ENCODE results near the gene FZD1.

The FZD1 gene

GRCh38 chr7:91240376-91240941, 23.8 kb upstream of the FZD1 start:
- Histone ChIP-seq H3K4me3 (ENCODE audit: low read length in 2 of 2) (no peak overlapping the region), H3K27ac (ENCODE audit: low read depth in 2 of 2, low read length in 2 of 2) (no peak overlapping the region), H3K27me3 (ENCODE audit: control insufficient read depth in 2 of 2, insufficient read depth in 2 of 2, low read length in 2 of 2) (no peaks in the 10 kb centered on the region), H3K9me3 (ENCODE audit: control insufficient read depth in 2 of 2, low read length in 2 of 2) (no peaks in the 10 kb centered on the region), H3K4me1 (ENCODE audit: control insufficient read depth in 2 of 2, insufficient read depth in 2 of 2, low read length in 2 of 2) (no peaks in the 10 kb centered on the region), H3K9ac (ENCODE audit: low read depth in 1 of 2, low read length in 2 of 2) (no peak overlapping the region), H3K36me3 (ENCODE audit: control insufficient read depth in 2 of 2, insufficient read depth in 2 of 2, low read length in 2 of 2) (no peaks in the 10 kb centered on the region)

- Histone ChIP-seq H3K4me3 (ENCODE audit: low read length in 2 of 2) (no peak overlapping the region), H3K27ac (ENCODE audit: low read depth in 2 of 2, low read length in 2 of 2) (no peak overlapping the region), H3K9me3 (ENCODE audit: control insufficient read depth in 2 of 2, low read length in 2 of 2) (no peaks in the 10 kb centered on the region), H3K9ac (ENCODE audit: low read depth in 1 of 2, low read length in 2 of 2) (no peak overlapping the region), H3K4me1 (ENCODE audit: control insufficient read depth in 2 of 2, insufficient read depth in 2 of 2, low read length in 2 of 2) (no peaks in the 10 kb centered on the region), H3K27me3 (ENCODE audit: control insufficient read depth in 2 of 2, insufficient read depth in 2 of 2, low read length in 2 of 2) (no peaks in the 10 kb centered on the region), H3K36me3 (ENCODE audit: control insufficient read depth in 2 of 2, insufficient read depth in 2 of 2, low read length in 2 of 2) (no peaks in the 10 kb centered on the region)
These were observed 22.0 kb upstream of the FZD1 start for GRCh38 chr7:91242097-91242844.

- H3K9me3 ChIP-seq (ENCODE audit: control insufficient read depth in 2 of 2, low read length in 2 of 2): no peaks in the 10 kb centered on the region
- no peak overlapping the region for H3K4me3 ChIP-seq (ENCODE audit: low read length in 2 of 2)
- no peaks in the 10 kb centered on the region for H3K27me3 ChIP-seq (ENCODE audit: control insufficient read depth in 2 of 2, insufficient read depth in 2 of 2, low read length in 2 of 2)
- H3K27ac ChIP-seq (ENCODE audit: low read depth in 2 of 2, low read length in 2 of 2): no peak overlapping the region
- H3K36me3 ChIP-seq (ENCODE audit: control insufficient read depth in 2 of 2, insufficient read depth in 2 of 2, low read length in 2 of 2): no peaks in the 10 kb centered on the region
- no peaks in the 10 kb centered on the region for H3K4me1 ChIP-seq (ENCODE audit: control insufficient read depth in 2 of 2, insufficient read depth in 2 of 2, low read length in 2 of 2)
- no peak overlapping the region for H3K9ac ChIP-seq (ENCODE audit: low read depth in 1 of 2, low read length in 2 of 2)
These were observed 20.5 kb upstream of the FZD1 start for GRCh38 chr7:91243591-91244301.

GRCh38 chr7:91247500-91247899, 16.7 kb upstream of the FZD1 start:
- Histone ChIP-seq H3K4me1 (ENCODE audit: control insufficient read depth in 2 of 2, insufficient read depth in 2 of 2, low read length in 2 of 2) (no peaks in the 10 kb centered on the region), H3K4me3 (ENCODE audit: low read length in 2 of 2) (no peak overlapping the region), H3K36me3 (ENCODE audit: control insufficient read depth in 2 of 2, insufficient read depth in 2 of 2, low read length in 2 of 2) (no peaks in the 10 kb centered on the region), H3K27me3 (ENCODE audit: control insufficient read depth in 2 of 2, insufficient read depth in 2 of 2, low read length in 2 of 2) (no peaks in the 10 kb centered on the region), H3K9me3 (ENCODE audit: control insufficient read depth in 2 of 2, low read length in 2 of 2) (no peaks in the 10 kb centered on the region), H3K27ac (ENCODE audit: low read depth in 2 of 2, low read length in 2 of 2) (no peak overlapping the region), H3K9ac (ENCODE audit: low read depth in 1 of 2, low read length in 2 of 2) (no peak overlapping the region)

GRCh38 chr7:91248996-91249395, 15.2 kb upstream of the FZD1 start:
- no peaks in the 10 kb centered on the region for H3K27me3 ChIP-seq (ENCODE audit: control insufficient read depth in 2 of 2, insufficient read depth in 2 of 2, low read length in 2 of 2)
- H3K9ac ChIP-seq (ENCODE audit: low read depth in 1 of 2, low read length in 2 of 2): no peak overlapping the region
- no peaks in the 10 kb centered on the region for H3K36me3 ChIP-seq (ENCODE audit: control insufficient read depth in 2 of 2, insufficient read depth in 2 of 2, low read length in 2 of 2)
- H3K4me1 ChIP-seq (ENCODE audit: control insufficient read depth in 2 of 2, insufficient read depth in 2 of 2, low read length in 2 of 2): no peaks in the 10 kb centered on the region
- H3K4me3 ChIP-seq (ENCODE audit: low read length in 2 of 2): no peak overlapping the region
- no peak overlapping the region for H3K27ac ChIP-seq (ENCODE audit: low read depth in 2 of 2, low read length in 2 of 2)
- no peaks in the 10 kb centered on the region for H3K9me3 ChIP-seq (ENCODE audit: control insufficient read depth in 2 of 2, low read length in 2 of 2)

- H3K27me3 ChIP-seq (ENCODE audit: control insufficient read depth in 2 of 2, insufficient read depth in 2 of 2, low read length in 2 of 2): no peaks in the 10 kb centered on the region
- no peak overlapping the region for H3K9ac ChIP-seq (ENCODE audit: low read depth in 1 of 2, low read length in 2 of 2)
- no peak overlapping the region for H3K27ac ChIP-seq (ENCODE audit: low read depth in 2 of 2, low read length in 2 of 2)
- no peaks in the 10 kb centered on the region for H3K4me1 ChIP-seq (ENCODE audit: control insufficient read depth in 2 of 2, insufficient read depth in 2 of 2, low read length in 2 of 2)
- no peaks in the 10 kb centered on the region for H3K9me3 ChIP-seq (ENCODE audit: control insufficient read depth in 2 of 2, low read length in 2 of 2)
- H3K36me3 ChIP-seq (ENCODE audit: control insufficient read depth in 2 of 2, insufficient read depth in 2 of 2, low read length in 2 of 2): no peaks in the 10 kb centered on the region
- H3K4me3 ChIP-seq (ENCODE audit: low read length in 2 of 2): no peak overlapping the region
These were observed 14.6 kb upstream of the FZD1 start for GRCh38 chr7:91249506-91250233.

GRCh38 chr7:91250706-91251105, 13.5 kb upstream of the FZD1 start:
- Histone ChIP-seq H3K27ac (ENCODE audit: low read depth in 2 of 2, low read length in 2 of 2) (no peak overlapping the region), H3K27me3 (ENCODE audit: control insufficient read depth in 2 of 2, insufficient read depth in 2 of 2, low read length in 2 of 2) (no peaks in the 10 kb centered on the region), H3K36me3 (ENCODE audit: control insufficient read depth in 2 of 2, insufficient read depth in 2 of 2, low read length in 2 of 2) (no peaks in the 10 kb centered on the region), H3K9me3 (ENCODE audit: control insufficient read depth in 2 of 2, low read length in 2 of 2) (no peaks in the 10 kb centered on the region), H3K9ac (ENCODE audit: low read depth in 1 of 2, low read length in 2 of 2) (no peak overlapping the region), H3K4me1 (ENCODE audit: control insufficient read depth in 2 of 2, insufficient read depth in 2 of 2, low read length in 2 of 2) (no peaks in the 10 kb centered on the region), H3K4me3 (ENCODE audit: low read length in 2 of 2) (no peak overlapping the region)

GRCh38 chr7:91251877-91252276, 12.4 kb upstream of the FZD1 start:
- Histone ChIP-seq H3K9me3 (ENCODE audit: control insufficient read depth in 2 of 2, low read length in 2 of 2) (no peaks in the 10 kb centered on the region), H3K9ac (ENCODE audit: low read depth in 1 of 2, low read length in 2 of 2) (no peak overlapping the region), H3K4me3 (ENCODE audit: low read length in 2 of 2) (no peak overlapping the region), H3K4me1 (ENCODE audit: control insufficient read depth in 2 of 2, insufficient read depth in 2 of 2, low read length in 2 of 2) (no peaks in the 10 kb centered on the region), H3K27me3 (ENCODE audit: control insufficient read depth in 2 of 2, insufficient read depth in 2 of 2, low read length in 2 of 2) (no peaks in the 10 kb centered on the region), H3K27ac (ENCODE audit: low read depth in 2 of 2, low read length in 2 of 2) (no peak overlapping the region), H3K36me3 (ENCODE audit: control insufficient read depth in 2 of 2, insufficient read depth in 2 of 2, low read length in 2 of 2) (no peaks in the 10 kb centered on the region)

GRCh38 chr7:91263384-91264045, 718 bp upstream of the FZD1 start:
- H3K9me3 ChIP-seq (ENCODE audit: control insufficient read depth in 2 of 2, low read length in 2 of 2): no peaks in the 10 kb centered on the region
- peaks cover 0 to 2% of the 10 kb centered on the region in 2 donors for H3K36me3 ChIP-seq (ENCODE audit: control insufficient read depth in 2 of 2, insufficient read depth in 2 of 2, low read length in 2 of 2)
- peaks cover 6 to 10% of the 10 kb centered on the region in 2 donors for H3K4me1 ChIP-seq (ENCODE audit: control insufficient read depth in 2 of 2, insufficient read depth in 2 of 2, low read length in 2 of 2)
- no peaks in the 10 kb centered on the region for H3K27me3 ChIP-seq (ENCODE audit: control insufficient read depth in 2 of 2, insufficient read depth in 2 of 2, low read length in 2 of 2)
- H3K4me3 ChIP-seq (ENCODE audit: low read length in 2 of 2): peak overlapping the region; percentile 91 to 93
- H3K27ac ChIP-seq (ENCODE audit: low read depth in 2 of 2, low read length in 2 of 2): peak overlapping the region; percentile 74 to 86
- peak overlapping the region; percentile 73 to 77 for H3K9ac ChIP-seq (ENCODE audit: low read depth in 1 of 2, low read length in 2 of 2)
